ENCODE data around the gene BTF3L4. TPM values are rescaled to one million over a fixed set of nuclear protein-coding genes. Genes with fewer than 3 reads are reported as not detected.
A peak's percentile ranks its signal among the peaks of the same experiment; 100 is the strongest.

Gene BTF3L4
- total and polyA plus RNA-seq, 9 donors: 37.8 to 73.9 (median 61.9) TPM

DNA sequence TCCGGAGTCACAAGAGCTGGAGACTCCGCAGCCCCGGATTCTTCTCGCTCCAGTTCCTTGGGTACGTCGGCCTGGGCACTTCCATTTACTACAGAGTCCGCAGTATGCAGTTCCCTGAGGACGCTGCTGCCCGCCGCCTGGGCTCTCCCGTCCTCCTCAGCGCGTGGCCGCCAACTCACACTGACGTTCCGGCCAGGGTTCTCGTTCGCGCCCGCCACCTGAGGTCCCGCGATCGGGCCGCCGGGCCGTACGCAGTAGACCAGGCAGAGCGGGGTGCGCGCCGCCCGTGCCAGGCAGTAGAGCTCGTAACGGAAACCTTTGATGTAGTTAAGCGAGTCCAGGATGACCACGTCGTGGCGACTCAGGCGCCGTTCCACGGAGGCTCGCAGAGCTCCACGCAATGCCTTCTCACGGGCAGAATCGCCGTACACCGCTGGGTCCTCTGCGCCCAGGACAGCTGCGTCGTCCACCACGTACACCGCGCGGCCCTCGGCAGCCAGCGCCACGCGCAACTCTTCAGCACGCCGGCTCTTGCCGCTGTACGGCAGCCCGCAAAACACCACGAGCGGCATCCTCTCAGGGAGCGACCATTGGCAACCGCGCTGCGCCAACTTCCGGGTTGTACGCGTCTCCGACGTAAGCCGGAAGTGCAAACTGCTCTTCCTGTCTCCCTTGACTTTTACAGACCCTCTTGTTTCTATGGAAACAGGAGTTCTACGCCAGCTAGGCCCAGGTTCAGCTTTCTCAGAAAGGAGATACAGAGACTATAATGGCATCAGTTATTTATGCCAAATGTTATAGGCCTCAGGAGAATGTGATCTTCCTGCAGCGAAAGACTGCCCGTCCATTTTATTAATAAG lies 22.7 kb upstream of the BTF3L4 start, which contains the start of gene KTI12:
Gene KTI12 (minus strand): TSS at position 621 of the 860 bp plus-strand sequence. CDS start 49 bp downstream, at position 572.
- Histone ChIP-seq H3K4me3 (peak within 1 kb of the TSS; percentile 74), H3K4me1 (ENCODE audit: insufficient read depth) (peaks cover 10% of the 10 kb centered on the region), H3K9me3 (no peaks in the 10 kb centered on the region), H3K27me3 (no peaks in the 10 kb centered on the region), H3K36me3 (no peaks in the 10 kb centered on the region), H3K27ac (peak within 1 kb of the TSS; percentile 15 to 77)
- peak; percentile 88 to 92 (median 88) for DNase-seq
- WGBS, 3 donors: 1 to 2% (median 2%) methylated on average over 59 to 78 of the region's 78 CpGs
- no peak for TF ChIP-seq EP300 (IDR thresholded peaks at IDR 0.05)
- TF ChIP-seq POLR2A (IDR thresholded peaks at IDR 0.05): peak; percentile 69
- TF ChIP-seq, protein P1, sequence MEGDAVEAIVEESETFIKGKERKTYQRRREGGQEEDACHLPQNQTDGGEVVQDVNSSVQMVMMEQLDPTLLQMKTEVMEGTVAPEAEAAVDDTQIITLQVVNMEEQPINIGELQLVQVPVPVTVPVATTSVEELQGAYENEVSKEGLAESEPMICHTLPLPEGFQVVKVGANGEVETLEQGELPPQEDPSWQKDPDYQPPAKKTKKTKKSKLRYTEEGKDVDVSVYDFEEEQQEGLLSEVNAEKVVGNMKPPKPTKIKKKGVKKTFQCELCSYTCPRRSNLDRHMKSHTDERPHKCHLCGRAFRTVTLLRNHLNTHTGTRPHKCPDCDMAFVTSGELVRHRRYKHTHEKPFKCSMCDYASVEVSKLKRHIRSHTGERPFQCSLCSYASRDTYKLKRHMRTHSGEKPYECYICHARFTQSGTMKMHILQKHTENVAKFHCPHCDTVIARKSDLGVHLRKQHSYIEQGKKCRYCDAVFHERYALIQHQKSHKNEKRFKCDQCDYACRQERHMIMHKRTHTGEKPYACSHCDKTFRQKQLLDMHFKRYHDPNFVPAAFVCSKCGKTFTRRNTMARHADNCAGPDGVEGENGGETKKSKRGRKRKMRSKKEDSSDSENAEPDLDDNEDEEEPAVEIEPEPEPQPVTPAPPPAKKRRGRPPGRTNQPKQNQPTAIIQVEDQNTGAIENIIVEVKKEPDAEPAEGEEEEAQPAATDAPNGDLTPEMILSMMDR (IDR thresholded peaks at IDR 0.05): no peak
- intact Hi-C loops (cut with DNase I): no loop called here

DNA sequence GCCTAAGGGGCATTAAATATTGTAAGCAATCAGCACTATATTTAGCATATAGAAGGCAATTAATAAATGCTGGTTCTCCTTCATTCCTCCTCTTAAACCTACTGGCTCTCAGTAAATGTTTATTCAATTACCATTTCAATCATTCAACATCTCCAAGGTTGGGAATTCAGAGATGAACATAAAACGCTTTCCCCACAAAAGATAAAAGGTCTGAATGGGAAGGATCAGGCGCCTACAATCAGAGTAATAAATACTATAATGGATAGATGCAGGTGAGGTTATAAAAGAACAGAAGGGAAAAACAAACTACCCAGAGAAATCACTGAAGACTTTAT lies 22.1 kb upstream of the BTF3L4 start:
- Histone ChIP-seq H3K4me1 (ENCODE audit: insufficient read depth) (peaks cover 10% of the 10 kb centered on the region), H3K27ac (peak overlapping the region in 1 of 2 donors; percentile 77), H3K4me3 (peak overlapping the region; percentile 74), H3K9me3 (no peaks in the 10 kb centered on the region), H3K27me3 (no peaks in the 10 kb centered on the region), H3K36me3 (no peaks in the 10 kb centered on the region)
- DNase-seq: no peak
- 93 to 96% (median 94%) methylated on average over 2 of the region's 2 CpGs for WGBS, 3 donors
- TF ChIP-seq POLR2A (IDR thresholded peaks at IDR 0.05): no peak
- no peak for TF ChIP-seq EP300 (IDR thresholded peaks at IDR 0.05)
- TF ChIP-seq, protein P1 (IDR thresholded peaks at IDR 0.05): no peak
- intact Hi-C loops (cut with DNase I): no loop called here

DNA sequence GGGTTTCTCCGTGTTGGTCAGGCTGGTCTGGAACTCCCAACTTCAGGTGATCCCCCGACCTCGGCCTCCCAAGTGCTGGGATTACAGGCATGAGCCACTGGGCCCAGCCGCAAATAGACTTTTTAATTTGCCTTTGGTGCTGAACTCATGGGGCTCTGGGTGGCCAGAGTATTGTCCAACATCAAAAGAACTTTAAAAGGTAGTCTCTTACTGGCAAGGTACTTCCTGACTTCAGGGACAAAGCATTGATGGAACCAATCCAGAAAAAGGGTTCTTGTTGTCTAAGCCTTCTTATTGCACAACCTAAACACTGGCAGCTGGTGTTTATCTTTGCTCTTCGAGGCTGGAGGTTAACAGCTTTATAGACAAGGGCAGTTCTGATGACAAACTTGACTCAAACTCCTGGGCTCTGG lies 18.7 kb upstream of the BTF3L4 start:
- TF ChIP-seq EP300 (IDR thresholded peaks at IDR 0.05) (no peak), POLR2A (IDR thresholded peaks at IDR 0.05) (no peak)
- TF ChIP-seq, protein P1 (IDR thresholded peaks at IDR 0.05): no peak
- no peak overlapping the region for H3K27ac ChIP-seq
- H3K36me3 ChIP-seq: no peaks in the 10 kb centered on the region
- no peak overlapping the region for H3K4me3 ChIP-seq
- 76 to 81% (median 78%) methylated on average over 5 of the region's 5 CpGs for WGBS, 3 donors
- H3K9me3 ChIP-seq: no peaks in the 10 kb centered on the region
- no peaks in the 10 kb centered on the region for H3K27me3 ChIP-seq
- no peak for DNase-seq
- intact Hi-C loops (cut with DNase I): no loop called here
- peaks cover 1% of the 10 kb centered on the region for H3K4me1 ChIP-seq (ENCODE audit: insufficient read depth)

DNA sequence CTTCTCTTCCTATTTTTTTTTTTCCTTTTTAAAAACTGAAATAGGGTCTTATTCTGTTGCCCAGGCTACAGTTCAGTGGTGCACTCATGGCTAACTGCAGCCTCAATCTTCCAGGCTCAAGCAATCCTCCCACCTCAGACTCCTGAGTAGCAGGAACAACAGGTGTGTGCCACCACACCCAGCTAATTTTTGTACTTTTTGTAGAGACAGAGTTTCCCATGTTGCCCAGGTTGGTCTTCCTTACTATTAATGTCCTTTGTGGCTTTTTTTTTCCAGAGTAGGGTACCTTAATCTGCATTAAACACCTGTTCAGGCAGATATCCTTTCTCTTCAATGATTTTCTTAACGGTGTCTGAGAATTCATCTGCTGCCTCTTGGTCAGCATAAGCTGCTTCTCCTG lies 18.2 kb upstream of the BTF3L4 start:
- WGBS, 3 donors: 82 to 96% (median 94%) methylated on average over 1 of the region's 1 CpG
- Histone ChIP-seq H3K9me3 (no peaks in the 10 kb centered on the region), H3K4me3 (no peak overlapping the region), H3K27me3 (no peaks in the 10 kb centered on the region), H3K36me3 (no peaks in the 10 kb centered on the region), H3K27ac (no peak overlapping the region), H3K4me1 (ENCODE audit: insufficient read depth) (no peaks in the 10 kb centered on the region)
- DNase-seq: no peak
- TF ChIP-seq, protein P1 (IDR thresholded peaks at IDR 0.05): no peak
- TF ChIP-seq EP300 (IDR thresholded peaks at IDR 0.05): no peak
- no peak for TF ChIP-seq POLR2A (IDR thresholded peaks at IDR 0.05)
- intact Hi-C loops (cut with DNase I): no loop called here
